Mesodermal cell (in vitro differentiated cells): ENCODE data around the gene SH3GL2.

ENCODE experiments used
- H3K27ac ChIP-seq: 2 replicates; pipeline ENCODE4 v1.7.0; 2013; ENCODE audit warnings: mild to moderate bottlenecking, low read depth, low read length, moderate library complexity; ENCODE audit not compliant: severe bottlenecking
- H3K36me3 ChIP-seq: 2 replicates; pipeline ENCODE4 v1.7.1; 2013; ENCODE audit warnings: mild to moderate bottlenecking, low read length, moderate library complexity; ENCODE audit not compliant: control insufficient read depth, insufficient read depth
- H3K4me1 ChIP-seq: one replicate; pipeline ENCODE4 v1.7.1; 2013; ENCODE audit warnings: mild to moderate bottlenecking, low read length; ENCODE audit not compliant: insufficient read depth, control insufficient read depth, poor library complexity, severe bottlenecking
- H3K4me3 ChIP-seq: 2 replicates; pipeline ENCODE4 v1.7.0; 2013; ENCODE audit warnings: low read length, control low read depth, mild to moderate bottlenecking; ENCODE audit not compliant: insufficient read depth, poor library complexity, severe bottlenecking; ENCODE audit errors: extremely low read depth
- H3K9me3 ChIP-seq: 2 replicates; pipeline ENCODE4 v1.7.1; 2013; ENCODE audit warnings: mild to moderate bottlenecking, low read length, moderate library complexity; ENCODE audit not compliant: control insufficient read depth
- WGBS, 2 experiments: methylation state at CpG; one replicate each; pipeline ENCODE4 v1.1.5; 2013; ENCODE audit warnings: missing lambda C conversion rate in 2 of 2; ENCODE audit not compliant: insufficient coverage in 2 of 2; 5-methylcytosine and 5-hydroxymethylcytosine counted together

The SH3GL2 gene

DNA sequence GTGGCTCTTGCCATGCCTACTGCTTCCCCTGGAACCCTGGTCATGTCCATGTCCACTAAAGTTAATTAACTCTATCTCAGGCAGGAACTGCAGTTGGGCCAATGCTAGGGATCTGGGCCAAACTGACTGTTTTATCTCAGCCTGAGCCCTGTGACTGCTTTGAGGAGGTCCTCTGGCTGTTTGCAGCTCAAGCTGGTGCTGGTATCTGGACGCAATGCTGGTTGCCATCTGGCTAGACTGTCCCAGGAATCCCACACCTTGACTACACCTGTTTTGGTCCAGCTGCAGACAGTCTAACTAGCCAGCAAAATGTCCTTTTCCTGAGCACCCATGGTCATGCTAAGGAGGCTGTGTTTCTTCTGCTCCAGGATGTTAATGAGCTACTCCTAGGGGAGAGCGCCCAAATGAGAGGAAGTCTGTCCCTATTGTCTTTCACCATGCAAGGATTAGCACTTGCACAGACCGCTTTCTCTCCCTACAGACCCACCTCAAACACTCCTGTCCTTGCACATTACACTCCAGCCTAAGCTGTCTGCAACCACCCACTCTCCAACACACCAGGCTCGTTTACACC is 251.0 kb downstream of the SH3GL2 start:
- WGBS, 2 experiments = 85 to 89% methylated on average over 3 of the region's 4 CpGs
- Histone ChIP-seq H3K9me3 (no peaks in the 10 kb centered on the region), H3K36me3 (no peaks in the 10 kb centered on the region), H3K27ac (no peak overlapping the region), H3K4me3 (no peak overlapping the region), H3K4me1 (peaks cover 6% of the 10 kb centered on the region)

GRCh38 chr9:17832812-17833211 is 253.9 kb downstream of the SH3GL2 start:
- H3K9me3 ChIP-seq = no peaks in the 10 kb centered on the region
- WGBS, 2 experiments = 100% methylated on average over 1 of the region's 2 CpGs
- no peak overlapping the region for H3K27ac ChIP-seq
- H3K36me3 ChIP-seq = no peaks in the 10 kb centered on the region
- no peak overlapping the region for H3K4me3 ChIP-seq
- no peaks in the 10 kb centered on the region for H3K4me1 ChIP-seq

DNA sequence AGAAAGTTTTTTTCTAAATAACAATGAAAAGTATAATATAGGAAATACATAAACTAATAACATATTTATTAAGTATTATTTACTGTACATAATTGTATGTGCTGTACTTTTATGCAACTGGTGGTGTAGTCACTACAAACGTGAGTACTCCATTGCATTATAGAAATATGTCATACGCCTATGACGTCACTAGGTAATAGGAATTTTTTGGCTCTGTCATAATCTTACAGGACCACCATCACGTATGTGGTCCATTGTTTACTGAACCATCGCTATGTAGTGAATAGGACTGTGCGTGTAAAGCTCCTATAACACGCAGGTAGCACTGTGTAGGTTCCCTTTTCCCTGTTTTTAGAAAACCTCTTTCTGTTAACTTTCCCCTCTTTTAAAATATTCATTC is 255.0 kb downstream of the SH3GL2 start:
- Histone ChIP-seq H3K4me3 (no peak overlapping the region), H3K36me3 (no peaks in the 10 kb centered on the region)
- 92 to 100% methylated on average over 6 to 7 of the region's 7 CpGs for WGBS, 2 experiments

DNA sequence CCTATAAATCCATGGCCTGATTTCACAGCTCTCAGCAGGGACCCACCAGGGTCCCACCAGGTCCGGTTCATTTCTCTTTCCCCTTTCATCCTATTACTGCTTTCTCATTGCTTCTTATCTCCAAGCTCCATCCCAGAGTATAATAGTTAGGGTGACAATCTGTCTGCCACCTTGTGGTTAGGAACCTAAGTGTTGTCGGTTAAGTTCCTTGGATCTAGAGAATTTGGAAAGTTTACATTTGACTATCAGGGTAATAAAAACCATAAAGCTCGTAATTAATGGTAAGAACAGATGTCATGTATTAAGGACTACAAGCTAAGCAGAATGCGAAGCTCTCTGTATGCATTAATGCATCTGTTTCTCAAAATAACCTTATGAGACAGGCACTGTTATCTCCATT is 259.1 kb downstream of the SH3GL2 start:
- H3K36me3 ChIP-seq = no peaks in the 10 kb centered on the region
- 73 to 100% methylated on average over 2 to 3 of the region's 4 CpGs for WGBS, 2 experiments
- H3K27ac ChIP-seq = no peak overlapping the region
- no peaks in the 10 kb centered on the region for H3K4me1 ChIP-seq
- no peaks in the 10 kb centered on the region for H3K9me3 ChIP-seq
- no peak overlapping the region for H3K4me3 ChIP-seq

More for the DNA sequence above, 255.0 kb downstream of the SH3GL2 start:
- H3K4me1 ChIP-seq = no peaks in the 10 kb centered on the region
- no peaks in the 10 kb centered on the region for H3K9me3 ChIP-seq
- no peak overlapping the region for H3K27ac ChIP-seq

DNA sequence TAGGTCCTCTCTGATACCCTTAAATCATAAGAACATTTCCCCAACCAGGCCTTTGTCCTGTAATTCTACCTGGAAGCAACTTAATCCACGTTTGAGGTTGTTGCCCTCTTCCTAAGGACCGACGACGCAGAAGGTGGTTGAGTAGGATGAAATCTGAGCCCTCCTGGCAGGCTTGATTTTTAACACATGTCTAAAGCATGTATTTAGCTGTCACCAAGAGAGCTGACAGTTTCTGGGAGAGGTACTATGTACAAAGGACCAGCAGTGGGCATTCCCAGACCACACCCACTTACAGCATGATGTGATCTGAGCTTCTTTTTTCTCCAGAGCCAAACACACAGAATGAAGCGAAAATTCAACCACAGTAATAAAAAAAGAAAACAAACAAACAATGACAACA is 260.9 kb downstream of the SH3GL2 start:
- 85 to 88% methylated on average over 4 to 5 of the region's 5 CpGs for WGBS, 2 experiments
- H3K4me3 ChIP-seq = no peak overlapping the region
- no peak overlapping the region for H3K27ac ChIP-seq
- H3K9me3 ChIP-seq = peaks cover 5% of the 10 kb centered on the region
- H3K36me3 ChIP-seq = no peaks in the 10 kb centered on the region
- no peaks in the 10 kb centered on the region for H3K4me1 ChIP-seq

GRCh38 chr9:17843236-17843635 is 264.4 kb downstream of the SH3GL2 start:
- Histone ChIP-seq H3K27ac (no peak overlapping the region), H3K4me1 (no peaks in the 10 kb centered on the region), H3K9me3 (peaks cover 13% of the 10 kb centered on the region), H3K36me3 (no peaks in the 10 kb centered on the region), H3K4me3 (no peak overlapping the region)
- 67 to 100% methylated on average over 1 of the region's 1 CpG for WGBS, 2 experiments
